ENCODE data around the gene SNAP25.

The SNAP25 gene

GRCh38 chr20:10260316-10260715 lies 41.7 kb downstream of the SNAP25 start:
- in situ Hi-C loops (cut with HindIII; ENCODE audit: low sequenced_read_pairs) = no loop called here

GRCh38 chr20:10261702-10262101 lies 43.1 kb downstream of the SNAP25 start:
- in situ Hi-C loops (cut with HindIII; ENCODE audit: low sequenced_read_pairs) = no loop called here

- in situ Hi-C loops (cut with HindIII; ENCODE audit: low sequenced_read_pairs) = no loop called here
Measured at GRCh38 chr20:10263385-10264165, 44.9 kb downstream of the SNAP25 start.

- in situ Hi-C loops (cut with HindIII; ENCODE audit: low sequenced_read_pairs) = no loop called here
Measured at GRCh38 chr20:10264166-10264558, 45.5 kb downstream of the SNAP25 start.

GRCh38 chr20:10268636-10269035 lies 50.0 kb downstream of the SNAP25 start:
- in situ Hi-C loops (cut with HindIII; ENCODE audit: low sequenced_read_pairs) = no loop called here

- in situ Hi-C loops (cut with HindIII; ENCODE audit: low sequenced_read_pairs) = no loop called here
Measured at GRCh38 chr20:10270630-10271029, 52.0 kb downstream of the SNAP25 start.

GRCh38 chr20:10271494-10272219 lies 53.0 kb downstream of the SNAP25 start:
- in situ Hi-C loops (cut with HindIII; ENCODE audit: low sequenced_read_pairs) = no loop called here

GRCh38 chr20:10276878-10277580 lies 58.4 kb downstream of the SNAP25 start:
- in situ Hi-C loops (cut with HindIII; ENCODE audit: low sequenced_read_pairs) = no loop called here

GRCh38 chr20:10277616-10278015 lies 59.0 kb downstream of the SNAP25 start:
- in situ Hi-C loops (cut with HindIII; ENCODE audit: low sequenced_read_pairs) = no loop called here

- in situ Hi-C loops (cut with HindIII; ENCODE audit: low sequenced_read_pairs) = no loop called here
Measured at GRCh38 chr20:10278412-10278811, 59.8 kb downstream of the SNAP25 start.

- in situ Hi-C loops (cut with HindIII; ENCODE audit: low sequenced_read_pairs) = no loop called here
Measured at GRCh38 chr20:10280018-10280908, 61.6 kb downstream of the SNAP25 start.

GRCh38 chr20:10281911-10282310 lies 63.3 kb downstream of the SNAP25 start:
- in situ Hi-C loops (cut with HindIII; ENCODE audit: low sequenced_read_pairs) = no loop called here

- in situ Hi-C loops (cut with HindIII; ENCODE audit: low sequenced_read_pairs) = no loop called here
Measured at GRCh38 chr20:10282979-10283456, 64.4 kb downstream of the SNAP25 start.

GRCh38 chr20:10286356-10286755 lies 67.7 kb downstream of the SNAP25 start:
- in situ Hi-C loops (cut with HindIII; ENCODE audit: low sequenced_read_pairs) = no loop called here

- in situ Hi-C loops (cut with HindIII; ENCODE audit: low sequenced_read_pairs) = no loop called here
Measured at GRCh38 chr20:10288421-10288820, 69.8 kb downstream of the SNAP25 start.

- in situ Hi-C loops (cut with HindIII; ENCODE audit: low sequenced_read_pairs) = no loop called here
Measured at GRCh38 chr20:10288954-10289646, 70.5 kb downstream of the SNAP25 start.

- in situ Hi-C loops (cut with HindIII; ENCODE audit: low sequenced_read_pairs) = no loop called here
Measured at GRCh38 chr20:10291568-10292248, 73.1 kb downstream of the SNAP25 start.

- in situ Hi-C loops (cut with HindIII; ENCODE audit: low sequenced_read_pairs) = no loop called here
Measured at GRCh38 chr20:10297223-10297622, 78.6 kb downstream of the SNAP25 start.

- in situ Hi-C loops (cut with HindIII; ENCODE audit: low sequenced_read_pairs) = no loop called here
Measured at GRCh38 chr20:10297684-10298240, 79.1 kb downstream of the SNAP25 start.
